HEK293 (cell line): Measurements from ENCODE around the gene FBXO17.

Experiments used
- HOXD13 ChIP-seq: sonication (generic); formaldehyde crosslinking; IDR thresholded peaks from 2 replicates; pipeline ENCODE4 v1.8.0; 2022; ENCODE audit warnings: missing genetic modification reagents, borderline replicate concordance
- KLF10 ChIP-seq: fragments of 450-650 bp; IDR thresholded peaks from 2 replicates; pipeline ENCODE4 v1.5.1; 2018; ENCODE audit warnings: missing biosample characterization, mild to moderate bottlenecking, missing genetic modification characterization
- MEIS1 ChIP-seq: sonication (generic); formaldehyde crosslinking; IDR thresholded peaks from 2 replicates; pipeline ENCODE4 v1.8.1; 2022; ENCODE audit warnings: missing genetic modification reagents, mild to moderate bottlenecking, borderline replicate concordance
- SCRT2 ChIP-seq: fragments of 450-650 bp; formaldehyde crosslinking; IDR thresholded peaks from 2 replicates; pipeline ENCODE4 v1.5.1; 2016; ENCODE audit warnings: missing biosample characterization, missing genetic modification characterization
- ZBTB21 ChIP-seq: fragments of 450-650 bp; formaldehyde crosslinking; IDR thresholded peaks from 2 replicates; pipeline ENCODE4 v1.5.1; 2017; ENCODE audit warnings: missing biosample characterization, missing genetic modification characterization
- ZEB2 ChIP-seq: fragments of 450-650 bp; formaldehyde crosslinking; IDR thresholded peaks from 2 replicates; pipeline ENCODE4 v1.5.1; 2016; ENCODE audit warnings: missing biosample characterization, missing genetic modification characterization
- ZFP41 ChIP-seq: fragments of 450-650 bp; formaldehyde crosslinking; IDR thresholded peaks from 2 replicates; pipeline ENCODE4 v1.5.1; 2016; ENCODE audit warnings: missing biosample characterization, missing genetic modification characterization, borderline replicate concordance
- ZFP69B ChIP-seq: fragments of 450-650 bp; formaldehyde crosslinking; IDR thresholded peaks from 2 replicates; pipeline ENCODE4 v1.5.1; 2016; ENCODE audit warnings: missing biosample characterization, missing genetic modification characterization
- ZNF18 ChIP-seq: fragments of 450-650 bp; formaldehyde crosslinking; IDR thresholded peaks from 2 replicates; pipeline ENCODE4 v1.5.1; 2016; ENCODE audit warnings: missing biosample characterization, missing genetic modification characterization
- ZNF266 ChIP-seq: fragments of 450-650 bp; formaldehyde crosslinking; IDR thresholded peaks from 2 replicates; pipeline ENCODE4 v1.5.1; 2016; ENCODE audit warnings: missing biosample characterization, missing genetic modification characterization, low read depth
- ZNF292 ChIP-seq: fragments of 450-650 bp; formaldehyde crosslinking; IDR thresholded peaks from 2 replicates; pipeline ENCODE4 v1.5.1; 2016; ENCODE audit warnings: low read depth, missing biosample characterization, missing genetic modification characterization, borderline replicate concordance
- ZNF335 ChIP-seq: fragments of 450-650 bp; formaldehyde crosslinking; conservative IDR thresholded peaks from 2 replicates; pipeline ENCODE4 v1.5.1; 2016; ENCODE audit warnings: missing biosample characterization, missing genetic modification characterization
- ZNF366 ChIP-seq: fragments of 450-650 bp; formaldehyde crosslinking; conservative IDR thresholded peaks from 2 replicates; pipeline ENCODE4 v1.5.1; 2016; ENCODE audit warnings: missing biosample characterization, missing genetic modification characterization
- ZNF398 ChIP-seq: fragments of 450-650 bp; formaldehyde crosslinking; IDR thresholded peaks from 2 replicates; pipeline ENCODE4 v1.5.1; 2017; ENCODE audit warnings: missing biosample characterization, missing genetic modification characterization
- ZNF529 ChIP-seq: fragments of 450-650 bp; formaldehyde crosslinking; IDR thresholded peaks from 2 replicates; pipeline ENCODE4 v1.5.1; 2017; ENCODE audit warnings: missing genetic modification characterization, missing biosample characterization; ENCODE audit not compliant: insufficient replicate concordance
- ZNF544 ChIP-seq: fragments of 450-650 bp; formaldehyde crosslinking; IDR thresholded peaks from 2 replicates; pipeline ENCODE4 v1.5.0; 2017; ENCODE audit warnings: missing biosample characterization, missing genetic modification characterization
- ZNF626 ChIP-seq: fragments of 450-650 bp; sonication (Bioruptor Pico); formaldehyde crosslinking; IDR thresholded peaks from 2 replicates; pipeline ENCODE4 v1.5.1; 2018; ENCODE audit warnings: missing biosample characterization, missing genetic modification characterization, inconsistent platforms
- ZNF629 ChIP-seq: fragments of 450-650 bp; formaldehyde crosslinking; IDR thresholded peaks from 2 replicates; pipeline ENCODE4 v1.5.1; 2017; ENCODE audit warnings: missing biosample characterization, missing genetic modification characterization
- ZNF664 ChIP-seq: fragments of 450-650 bp; formaldehyde crosslinking; IDR thresholded peaks from 2 replicates; pipeline ENCODE4 v1.5.1; 2016; ENCODE audit warnings: missing biosample characterization, missing genetic modification characterization
- ZNF76 ChIP-seq: fragments of 450-650 bp; formaldehyde crosslinking; IDR thresholded peaks from 2 replicates; pipeline ENCODE4; 2016; ENCODE audit warnings: low read depth, missing biosample characterization, missing genetic modification characterization, borderline replicate concordance
- ZNF791 ChIP-seq: fragments of 450-650 bp; formaldehyde crosslinking; IDR thresholded peaks from 2 replicates; pipeline ENCODE4 v1.5.1; 2016; ENCODE audit warnings: missing biosample characterization, missing genetic modification characterization
- ZNF843 ChIP-seq: fragments of 450-650 bp; formaldehyde crosslinking; IDR thresholded peaks from 2 replicates; pipeline ENCODE4 v1.5.1; 2016; ENCODE audit warnings: missing biosample characterization, missing genetic modification characterization
- ZSCAN16 ChIP-seq: fragments of 450-650 bp; formaldehyde crosslinking; IDR thresholded peaks from 2 replicates; pipeline ENCODE4 v1.5.1; 2016; ENCODE audit warnings: missing biosample characterization, missing genetic modification characterization
- TF ChIP-seq, protein P1 (sequence below): fragments of 450-650 bp; formaldehyde crosslinking; IDR thresholded peaks from 2 replicates; pipeline ENCODE4 v1.5.1; 2016; ENCODE audit warnings: missing biosample characterization, missing genetic modification characterization
- TF ChIP-seq, protein P2 (sequence below): fragments of 450-650 bp; formaldehyde crosslinking; IDR thresholded peaks from 2 replicates; pipeline ENCODE4 v1.5.1; 2016; ENCODE audit warnings: missing biosample characterization, missing genetic modification characterization, borderline replicate concordance
- TF ChIP-seq, protein P3 (sequence below): fragments of 450-650 bp; formaldehyde crosslinking; IDR thresholded peaks from 2 replicates; pipeline ENCODE4 v1.5.1; 2016; ENCODE audit warnings: missing biosample characterization, missing genetic modification characterization
- TF ChIP-seq, protein P4 (sequence below): fragments of 450-650 bp; formaldehyde crosslinking; IDR thresholded peaks from 2 replicates; pipeline ENCODE4 v1.5.1; 2016; ENCODE audit warnings: missing biosample characterization, missing genetic modification characterization
- TF ChIP-seq, protein P5 (sequence below): fragments of 450-650 bp; formaldehyde crosslinking; IDR thresholded peaks from 2 replicates; pipeline ENCODE4 v1.5.1; 2016; ENCODE audit warnings: missing biosample characterization, missing genetic modification characterization

The FBXO17 gene

DNA sequence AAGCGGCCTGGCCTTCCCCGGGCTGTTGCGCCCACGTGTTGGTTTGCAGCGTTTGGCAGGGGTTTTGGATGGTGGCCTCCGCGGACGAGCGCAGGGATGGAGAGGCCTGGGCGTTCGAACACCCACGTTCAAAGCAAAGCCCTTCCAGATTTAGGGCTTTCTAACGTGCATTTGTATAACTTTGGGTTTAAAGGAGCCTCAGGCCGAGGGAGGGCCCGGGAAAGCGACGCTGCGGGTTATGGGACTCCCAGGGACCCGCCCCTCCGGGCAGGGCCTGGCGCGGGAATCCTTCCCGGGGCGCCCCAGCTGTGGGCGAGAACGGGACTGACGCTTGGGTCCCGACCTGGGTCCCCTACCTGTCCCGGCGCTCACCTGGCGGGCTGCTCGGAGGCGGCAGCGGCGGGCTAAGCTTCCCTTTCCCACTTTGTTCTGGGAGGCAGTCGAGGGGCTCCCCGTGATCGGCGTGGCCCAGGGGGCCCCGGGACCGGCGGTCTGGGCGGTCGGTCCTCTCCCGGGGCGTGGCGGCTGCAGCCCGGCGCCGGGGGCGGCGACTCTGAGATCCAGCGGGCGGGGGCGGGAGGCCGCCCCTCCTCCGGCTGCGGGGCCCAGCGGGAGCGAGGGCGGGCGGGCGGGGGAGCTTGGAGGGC lies at the start of gene FBXO17 (continued):
- TF ChIP-seq, protein P1, sequence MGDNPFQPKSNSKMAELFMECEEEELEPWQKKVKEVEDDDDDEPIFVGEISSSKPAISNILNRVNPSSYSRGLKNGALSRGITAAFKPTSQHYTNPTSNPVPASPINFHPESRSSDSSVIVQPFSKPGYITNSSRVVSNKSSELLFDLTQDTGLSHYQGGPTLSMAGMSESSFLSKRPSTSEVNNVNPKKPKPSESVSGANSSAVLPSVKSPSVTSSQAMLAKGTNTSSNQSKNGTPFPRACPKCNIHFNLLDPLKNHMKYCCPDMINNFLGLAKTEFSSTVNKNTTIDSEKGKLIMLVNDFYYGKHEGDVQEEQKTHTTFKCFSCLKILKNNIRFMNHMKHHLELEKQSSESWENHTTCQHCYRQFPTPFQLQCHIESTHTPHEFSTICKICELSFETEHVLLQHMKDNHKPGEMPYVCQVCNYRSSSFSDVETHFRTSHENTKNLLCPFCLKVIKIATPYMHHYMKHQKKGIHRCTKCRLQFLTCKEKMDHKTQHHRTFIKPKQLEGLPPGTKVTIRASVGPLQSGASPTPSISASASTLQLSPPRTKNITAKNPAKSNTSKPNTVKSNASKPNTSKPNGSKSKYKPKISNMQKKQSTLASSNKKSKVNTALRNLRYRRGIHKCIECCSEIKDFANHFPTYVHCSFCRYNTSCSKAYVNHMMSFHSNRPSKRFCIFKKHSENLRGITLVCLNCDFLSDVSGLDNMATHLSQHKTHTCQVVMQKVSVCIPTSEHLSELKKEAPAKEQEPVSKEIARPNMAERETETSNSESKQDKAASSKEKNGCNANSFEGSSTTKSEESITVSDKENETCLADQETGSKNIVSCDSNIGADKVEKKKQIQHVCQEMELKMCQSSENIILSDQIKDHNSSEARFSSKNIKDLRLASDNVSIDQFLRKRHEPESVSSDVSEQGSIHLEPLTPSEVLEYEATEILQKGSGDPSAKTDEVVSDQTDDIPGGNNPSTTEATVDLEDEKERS, result no peak
- TF ChIP-seq ZNF366 (tag by site-specific recombination) (peak; percentile 68), ZEB2 (peak; percentile 97), ZNF266 (tag by site-specific recombination) (no peak), ZBTB21 (tag by site-specific recombination) (peak; percentile 59; the same call in 1 of the 2 replicates), SCRT2 (peak; percentile 100), ZNF664 (tag by site-specific recombination) (no peak), MEIS1 (CRISPR knock-in tag) (no peak), ZNF398 (tag by site-specific recombination) (peak; percentile 80), KLF10 (tag by site-specific recombination) (peak; percentile 92), ZNF292 (tag by site-specific recombination) (no peak), HOXD13 (no peak), ZNF335 (tag by site-specific recombination) (peak; percentile 99), ZFP41 (no peak), ZNF18 (tag by site-specific recombination) (no peak), ZSCAN16 (tag by site-specific recombination) (peak; percentile 74; the same call in 1 of the 2 replicates), ZNF791 (tag by site-specific recombination) (no peak), ZNF626 (tag by site-specific recombination) (no peak; the same call in 1 of the 2 replicates), ZFP69B (tag by site-specific recombination) (peak; percentile 94), ZNF529 (tag by site-specific recombination) (no peak), ZNF544 (tag by site-specific recombination) (no peak), ZNF629 (tag by site-specific recombination) (peak; percentile 62), ZNF76 (tag by site-specific recombination) (peak; percentile 95), ZNF843 (tag by site-specific recombination) (peak; percentile 76; the same call in 1 of the 2 replicates)
- TF ChIP-seq, protein P2, sequence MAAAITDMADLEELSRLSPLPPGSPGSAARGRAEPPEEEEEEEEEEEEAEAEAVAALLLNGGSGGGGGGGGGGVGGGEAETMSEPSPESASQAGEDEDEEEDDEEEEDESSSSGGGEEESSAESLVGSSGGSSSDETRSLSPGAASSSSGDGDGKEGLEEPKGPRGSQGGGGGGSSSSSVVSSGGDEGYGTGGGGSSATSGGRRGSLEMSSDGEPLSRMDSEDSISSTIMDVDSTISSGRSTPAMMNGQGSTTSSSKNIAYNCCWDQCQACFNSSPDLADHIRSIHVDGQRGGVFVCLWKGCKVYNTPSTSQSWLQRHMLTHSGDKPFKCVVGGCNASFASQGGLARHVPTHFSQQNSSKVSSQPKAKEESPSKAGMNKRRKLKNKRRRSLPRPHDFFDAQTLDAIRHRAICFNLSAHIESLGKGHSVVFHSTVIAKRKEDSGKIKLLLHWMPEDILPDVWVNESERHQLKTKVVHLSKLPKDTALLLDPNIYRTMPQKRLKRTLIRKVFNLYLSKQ (tag by site-specific recombination), result no peak
- TF ChIP-seq, protein P3, sequence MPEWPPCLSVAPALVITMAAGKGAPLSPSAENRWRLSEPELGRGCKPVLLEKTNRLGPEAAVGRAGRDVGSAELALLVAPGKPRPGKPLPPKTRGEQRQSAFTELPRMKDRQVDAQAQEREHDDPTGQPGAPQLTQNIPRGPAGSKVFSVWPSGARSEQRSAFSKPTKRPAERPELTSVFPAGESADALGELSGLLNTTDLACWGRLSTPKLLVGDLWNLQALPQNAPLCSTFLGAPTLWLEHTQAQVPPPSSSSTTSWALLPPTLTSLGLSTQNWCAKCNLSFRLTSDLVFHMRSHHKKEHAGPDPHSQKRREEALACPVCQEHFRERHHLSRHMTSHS (tag by site-specific recombination), result no peak
- TF ChIP-seq, protein P4, sequence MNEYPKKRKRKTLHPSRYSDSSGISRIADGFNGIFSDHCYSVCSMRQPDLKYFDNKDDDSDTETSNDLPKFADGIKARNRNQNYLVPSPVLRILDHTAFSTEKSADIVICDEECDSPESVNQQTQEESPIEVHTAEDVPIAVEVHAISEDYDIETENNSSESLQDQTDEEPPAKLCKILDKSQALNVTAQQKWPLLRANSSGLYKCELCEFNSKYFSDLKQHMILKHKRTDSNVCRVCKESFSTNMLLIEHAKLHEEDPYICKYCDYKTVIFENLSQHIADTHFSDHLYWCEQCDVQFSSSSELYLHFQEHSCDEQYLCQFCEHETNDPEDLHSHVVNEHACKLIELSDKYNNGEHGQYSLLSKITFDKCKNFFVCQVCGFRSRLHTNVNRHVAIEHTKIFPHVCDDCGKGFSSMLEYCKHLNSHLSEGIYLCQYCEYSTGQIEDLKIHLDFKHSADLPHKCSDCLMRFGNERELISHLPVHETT (tag by site-specific recombination), result peak; percentile 52
- TF ChIP-seq, protein P5, sequence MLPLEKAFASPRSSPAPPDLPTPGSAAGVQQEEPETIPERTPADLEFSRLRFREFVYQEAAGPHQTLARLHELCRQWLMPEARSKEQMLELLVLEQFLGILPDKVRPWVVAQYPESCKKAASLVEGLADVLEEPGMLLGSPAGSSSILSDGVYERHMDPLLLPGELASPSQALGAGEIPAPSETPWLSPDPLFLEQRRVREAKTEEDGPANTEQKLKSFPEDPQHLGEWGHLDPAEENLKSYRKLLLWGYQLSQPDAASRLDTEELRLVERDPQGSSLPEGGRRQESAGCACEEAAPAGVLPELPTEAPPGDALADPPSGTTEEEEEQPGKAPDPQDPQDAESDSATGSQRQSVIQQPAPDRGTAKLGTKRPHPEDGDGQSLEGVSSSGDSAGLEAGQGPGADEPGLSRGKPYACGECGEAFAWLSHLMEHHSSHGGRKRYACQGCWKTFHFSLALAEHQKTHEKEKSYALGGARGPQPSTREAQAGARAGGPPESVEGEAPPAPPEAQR (tag by site-specific recombination), result peak; percentile 46; the same call in 1 of the 2 replicates
